T-helper 22 cell (primary cell): ENCODE data around the gene ZNF274.
"Not testable (repeated sequence)": the region's sequence is repeated elsewhere in the genome, so short reads cannot be mapped to it uniquely, and the experiment has no call there.

Source experiments
- DNase-seq: peaks from one replicate; pipeline ENCODE4 v3.0.0-alpha.2; 2020; ENCODE audit warnings: low read depth

The ZNF274 gene

GRCh38 chr19:58182989-58183816, at the start of gene ZNF274:
Gene ZNF274, plus strand, starts transcription at chr19:58183061. Its CDS starts 905 bp downstream, at chr19:58183966.
- DNase-seq: peak; percentile 82

GRCh38 chr19:58134244-58134643, 48.6 kb upstream of the ZNF274 start:
- DNase-seq: no peak

GRCh38 chr19:58145849-58146248, 37.0 kb upstream of the ZNF274 start:
- DNase-seq: no peak

DNA sequence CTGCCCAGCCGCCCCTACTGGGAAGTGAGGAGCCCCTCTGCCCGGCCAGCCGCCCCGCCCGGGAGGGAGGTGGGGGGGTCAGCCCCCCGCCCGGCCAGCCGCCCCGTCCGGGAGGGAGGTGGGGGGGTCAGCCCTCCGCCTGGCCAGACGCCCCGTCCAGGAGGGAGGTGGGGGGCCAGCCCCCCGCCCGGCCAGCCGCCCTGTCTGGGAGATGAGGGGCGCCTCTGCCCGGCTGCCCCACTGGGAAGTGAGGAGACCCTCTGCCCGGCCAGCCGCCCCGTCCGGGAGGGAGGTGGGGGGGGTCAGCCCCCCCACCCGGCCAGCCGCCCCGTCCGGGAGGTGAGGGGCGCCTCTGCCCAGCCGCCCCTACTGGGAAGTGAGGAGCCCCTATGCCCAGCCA, 35.4 kb upstream of the ZNF274 start:
- DNase-seq: not testable (repeated sequence)

GRCh38 chr19:58150328-58150921, 32.4 kb upstream of the ZNF274 start, which contains the start of gene ZNF329:
Gene ZNF329, minus strand, starts transcription at chr19:58150789. Its CDS starts 21,286 bp downstream, at chr19:58129503.
- DNase-seq: peak; percentile 70

DNA sequence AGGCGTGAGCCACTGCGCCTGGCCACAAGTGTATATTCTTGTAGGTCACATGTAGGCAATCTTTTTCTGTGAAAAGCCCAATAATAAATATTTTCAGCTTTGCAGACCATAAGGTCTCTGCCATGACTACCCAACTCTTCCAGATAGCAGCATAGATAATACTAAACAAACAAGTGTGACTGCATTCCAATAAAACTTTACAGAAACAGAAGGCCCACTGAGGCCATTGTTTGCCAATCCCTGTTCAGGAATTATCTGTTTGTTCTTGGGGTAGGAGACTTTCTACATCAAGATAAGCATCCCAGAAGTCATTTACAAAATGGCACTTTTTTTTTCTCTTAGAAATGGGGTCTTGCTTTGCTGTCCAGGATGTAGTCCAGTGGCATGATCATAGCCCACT, 29.5 kb upstream of the ZNF274 start:
- no peak for DNase-seq

DNA sequence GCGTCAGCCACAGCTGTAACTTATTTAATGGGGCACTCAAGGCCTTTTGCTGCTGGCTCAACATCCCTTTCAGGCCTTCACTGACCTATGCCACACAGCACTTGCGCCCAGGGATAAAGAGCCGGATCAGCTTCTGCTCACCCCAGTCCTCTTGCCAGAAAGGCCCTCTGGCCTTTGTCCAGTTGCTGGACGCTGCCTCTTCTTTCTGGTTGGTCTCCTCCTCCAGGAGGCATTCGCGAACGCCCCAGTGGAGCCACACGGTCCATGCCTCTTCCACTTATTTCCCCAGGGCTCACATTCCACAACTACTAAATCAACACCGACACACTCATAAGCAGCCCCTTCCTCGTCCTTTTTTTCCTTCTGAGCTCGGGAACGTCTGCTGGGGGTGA, 28.6 kb upstream of the ZNF274 start:
- no peak for DNase-seq

DNA sequence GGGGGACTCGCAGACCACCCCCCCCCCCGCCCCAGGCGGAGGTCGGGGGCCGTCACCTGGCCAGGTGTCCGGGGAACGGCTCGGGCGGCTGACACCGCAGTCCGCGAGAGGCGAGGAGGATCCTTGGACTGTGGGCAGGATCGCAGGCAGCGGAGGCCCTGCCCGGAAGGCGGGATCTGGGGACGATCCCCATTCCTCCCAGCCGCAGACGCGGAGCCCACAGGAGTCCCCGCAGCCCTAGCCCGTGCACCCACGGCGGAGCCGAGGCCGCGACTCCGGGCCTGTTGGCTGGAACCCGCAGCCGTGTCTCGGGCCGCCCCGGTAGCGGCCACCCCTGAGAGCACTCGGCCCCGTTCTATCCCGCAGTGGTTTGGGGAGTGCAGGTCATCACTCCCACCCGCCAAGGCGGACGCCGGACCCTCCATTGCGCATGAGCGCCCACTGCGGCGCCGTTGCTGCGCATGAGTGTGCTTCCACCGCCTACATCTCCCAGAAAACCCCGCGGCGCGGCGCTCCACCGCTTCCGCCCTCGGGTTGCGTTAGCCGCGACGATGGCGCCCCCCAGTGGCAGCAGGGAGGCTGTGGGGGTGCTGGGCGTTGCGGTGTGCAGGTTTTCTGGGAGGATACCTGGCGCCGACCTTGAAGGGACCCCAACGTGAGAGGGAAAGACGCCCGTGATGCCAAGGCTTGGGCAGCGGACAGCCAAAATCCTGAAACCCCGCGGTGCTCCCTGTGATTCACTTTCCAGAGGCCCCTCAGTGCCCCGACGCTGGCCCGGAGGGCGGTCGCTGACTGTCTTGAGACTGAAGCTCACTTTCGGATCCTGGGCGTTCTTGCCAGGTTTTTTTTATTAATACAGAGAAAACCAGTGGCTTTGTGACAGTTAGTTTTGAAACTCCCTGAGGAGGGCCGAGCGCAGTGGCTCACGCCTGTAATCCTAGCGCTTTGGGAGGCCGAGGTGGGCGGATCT, 27.9 kb upstream of the ZNF274 start:
- DNase-seq: peak; percentile 85

DNA sequence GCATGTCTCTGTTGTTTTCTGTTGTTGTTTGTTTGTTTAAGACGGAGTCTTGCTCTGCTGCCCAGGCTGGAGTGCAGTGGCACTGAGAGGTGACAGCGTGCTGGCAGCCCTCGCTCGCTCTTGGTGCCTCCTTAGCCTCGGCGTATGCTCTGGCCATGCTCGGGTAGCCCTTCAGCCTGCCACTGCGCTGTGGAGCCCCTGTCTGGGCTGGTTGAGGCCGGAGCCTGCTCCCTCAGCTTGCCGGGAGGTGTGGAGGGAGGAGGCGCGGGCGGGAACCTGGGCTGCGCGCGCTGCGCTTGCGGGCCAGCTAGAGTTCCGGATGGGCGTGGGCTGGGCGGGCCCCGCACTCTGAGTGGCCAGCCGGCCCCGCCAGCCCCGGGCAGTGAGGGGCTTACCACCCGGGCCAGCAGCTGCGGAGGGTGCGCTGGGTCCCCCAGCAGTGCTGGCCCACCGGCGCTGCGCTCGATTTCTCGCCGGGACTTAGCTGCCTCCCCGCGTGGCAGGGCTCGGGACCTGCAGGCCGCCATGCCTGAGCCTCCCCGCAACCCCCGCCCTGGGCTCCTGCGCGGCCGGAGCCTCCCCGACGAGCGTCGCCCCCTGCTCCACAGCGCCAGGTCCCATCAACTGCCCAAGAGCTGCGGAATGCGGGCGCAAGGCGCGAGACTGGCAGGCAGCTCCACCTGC, 25.7 kb upstream of the ZNF274 start:
- no peak for DNase-seq

DNA sequence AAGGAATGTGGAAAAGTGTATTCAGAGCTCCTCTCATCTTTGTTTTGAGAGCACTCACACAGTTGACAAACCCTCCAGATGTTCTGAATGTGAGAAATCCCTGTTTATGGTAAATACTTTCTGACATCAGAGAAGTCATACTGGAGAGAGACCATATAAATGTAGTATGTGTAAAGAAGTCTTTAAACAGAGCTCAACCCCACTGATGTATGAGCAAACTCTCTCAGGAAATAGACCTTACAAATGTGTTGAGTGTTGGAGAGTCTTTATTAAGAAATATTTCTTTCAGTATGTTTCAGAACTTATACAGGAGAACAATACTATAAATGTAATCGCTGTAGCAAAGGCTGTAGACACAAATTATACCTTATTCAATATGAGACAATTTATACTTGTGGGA, 16.6 kb upstream of the ZNF274 start:
- no peak for DNase-seq

GRCh38 chr19:58166708-58167280, 16.1 kb upstream of the ZNF274 start:
- no peak for DNase-seq

DNA sequence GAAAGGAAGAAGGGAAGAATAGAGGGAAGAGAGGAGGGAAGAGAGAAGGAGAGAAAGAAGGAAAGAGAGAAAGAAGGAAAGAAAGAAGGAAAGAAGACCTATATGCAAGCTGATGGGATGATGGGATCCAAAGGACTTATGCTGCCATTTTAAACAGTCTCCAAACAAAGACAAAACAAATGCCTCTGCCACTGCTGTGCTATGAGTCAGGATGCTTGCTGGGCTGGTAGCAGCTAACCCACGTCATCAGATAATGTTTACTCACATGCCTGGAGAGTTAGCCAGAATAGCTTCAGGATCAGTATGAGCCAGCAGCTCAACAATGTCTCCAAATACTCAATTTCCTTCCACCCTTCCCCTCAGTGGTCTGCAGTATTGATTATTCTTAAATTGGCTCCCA, 12.0 kb upstream of the ZNF274 start:
- no peak for DNase-seq

- no peak for DNase-seq
Measured at GRCh38 chr19:58181902-58182576, 822 bp upstream of the ZNF274 start.

GRCh38 chr19:58182577-58182988, 278 bp upstream of the ZNF274 start:
- peak; percentile 73 for DNase-seq

DNA sequence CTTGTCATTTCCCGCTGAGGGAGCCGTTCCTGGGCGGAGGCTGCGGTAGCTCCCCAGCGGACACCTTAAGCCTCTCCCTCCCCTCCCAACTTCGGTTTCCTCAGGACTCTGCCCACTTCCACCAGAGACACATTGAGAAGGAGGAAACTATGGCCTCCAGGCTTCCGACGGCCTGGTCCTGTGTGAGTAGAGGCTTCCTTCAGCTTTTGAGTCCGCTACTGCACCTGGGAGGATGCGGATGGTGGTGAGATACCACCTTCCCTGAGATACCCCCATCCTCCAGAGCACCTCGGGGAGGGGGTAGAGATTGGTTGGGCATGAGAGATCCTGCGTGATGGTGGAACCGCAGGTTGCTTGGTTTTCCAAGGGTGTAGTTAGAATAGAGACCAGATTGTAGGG, 955 bp downstream of the ZNF274 start:
- DNase-seq: no peak

- DNase-seq: no peak
Measured at GRCh38 chr19:58196901-58197616, 14.2 kb downstream of the ZNF274 start.

DNA sequence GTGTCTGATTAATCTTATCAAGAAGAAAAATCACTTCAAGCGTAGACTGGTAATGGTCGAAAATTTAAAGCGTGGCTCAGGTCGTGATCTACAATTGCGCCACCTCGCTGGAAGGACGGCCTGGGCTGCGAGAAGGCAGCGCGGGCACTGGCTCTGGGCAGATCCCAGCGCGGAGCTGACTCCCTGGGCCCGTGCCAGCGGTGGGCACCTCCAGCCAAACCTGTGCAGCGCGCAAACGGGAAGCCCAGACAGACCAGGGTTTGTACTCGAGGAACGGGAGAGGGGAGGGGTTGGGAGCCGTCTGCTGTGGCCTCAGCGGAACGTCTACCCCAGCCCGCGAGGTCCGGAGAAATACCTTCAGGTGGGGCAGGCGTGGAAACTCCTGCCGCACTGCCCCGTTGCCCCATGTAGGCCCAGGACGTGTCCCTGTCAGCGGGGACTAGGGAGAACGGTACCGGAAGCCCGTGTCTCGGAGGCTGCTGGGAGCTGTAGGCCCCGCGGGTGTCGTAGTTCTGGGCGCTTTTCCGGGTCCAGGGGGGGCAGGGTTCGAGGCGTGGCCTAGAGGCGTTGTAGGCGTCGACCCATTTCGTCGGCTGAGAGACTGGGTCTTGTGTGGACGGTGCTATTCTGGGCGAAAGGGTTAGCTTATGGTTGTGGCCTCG, 21.1 kb downstream of the ZNF274 start:
- no peak for DNase-seq

DNA sequence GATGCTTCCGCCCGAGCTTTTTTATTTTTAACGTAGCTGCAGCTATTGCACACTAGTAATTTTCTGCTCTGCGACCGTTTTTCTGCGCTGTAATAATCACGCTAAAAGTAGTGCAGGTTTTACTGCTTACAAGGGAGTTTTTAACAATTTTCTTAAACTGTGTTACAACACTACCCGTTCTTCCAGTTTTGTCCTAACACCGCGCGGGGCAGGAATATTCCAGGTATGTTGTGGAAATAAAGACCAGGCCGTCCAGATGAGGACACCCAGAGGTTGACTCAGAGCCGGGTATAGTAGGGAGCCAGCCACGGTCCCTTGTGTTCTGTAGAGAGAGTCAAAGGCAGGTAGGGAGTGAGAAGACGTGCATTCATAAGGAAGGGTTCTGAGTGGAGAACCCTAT, 21.7 kb downstream of the ZNF274 start:
- DNase-seq: no peak

GRCh38 chr19:58209577-58209976, 26.7 kb downstream of the ZNF274 start:
- DNase-seq: no peak
